HG02840 (cell line): ENCODE results near the gene LINGO1.

Experiments used
- ATAC-seq: cut with Tn5 transposase; IDR thresholded peaks from one replicate; pipeline ENCODE4 v1.9.1; 2021; ENCODE audit warnings: mild to moderate bottlenecking, moderate library complexity, moderate number of reproducible peaks; ENCODE audit not compliant: unreplicated experiment, low FRiP score

LINGO1 gene, protein sequence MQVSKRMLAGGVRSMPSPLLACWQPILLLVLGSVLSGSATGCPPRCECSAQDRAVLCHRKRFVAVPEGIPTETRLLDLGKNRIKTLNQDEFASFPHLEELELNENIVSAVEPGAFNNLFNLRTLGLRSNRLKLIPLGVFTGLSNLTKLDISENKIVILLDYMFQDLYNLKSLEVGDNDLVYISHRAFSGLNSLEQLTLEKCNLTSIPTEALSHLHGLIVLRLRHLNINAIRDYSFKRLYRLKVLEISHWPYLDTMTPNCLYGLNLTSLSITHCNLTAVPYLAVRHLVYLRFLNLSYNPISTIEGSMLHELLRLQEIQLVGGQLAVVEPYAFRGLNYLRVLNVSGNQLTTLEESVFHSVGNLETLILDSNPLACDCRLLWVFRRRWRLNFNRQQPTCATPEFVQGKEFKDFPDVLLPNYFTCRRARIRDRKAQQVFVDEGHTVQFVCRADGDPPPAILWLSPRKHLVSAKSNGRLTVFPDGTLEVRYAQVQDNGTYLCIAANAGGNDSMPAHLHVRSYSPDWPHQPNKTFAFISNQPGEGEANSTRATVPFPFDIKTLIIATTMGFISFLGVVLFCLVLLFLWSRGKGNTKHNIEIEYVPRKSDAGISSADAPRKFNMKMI

DNA sequence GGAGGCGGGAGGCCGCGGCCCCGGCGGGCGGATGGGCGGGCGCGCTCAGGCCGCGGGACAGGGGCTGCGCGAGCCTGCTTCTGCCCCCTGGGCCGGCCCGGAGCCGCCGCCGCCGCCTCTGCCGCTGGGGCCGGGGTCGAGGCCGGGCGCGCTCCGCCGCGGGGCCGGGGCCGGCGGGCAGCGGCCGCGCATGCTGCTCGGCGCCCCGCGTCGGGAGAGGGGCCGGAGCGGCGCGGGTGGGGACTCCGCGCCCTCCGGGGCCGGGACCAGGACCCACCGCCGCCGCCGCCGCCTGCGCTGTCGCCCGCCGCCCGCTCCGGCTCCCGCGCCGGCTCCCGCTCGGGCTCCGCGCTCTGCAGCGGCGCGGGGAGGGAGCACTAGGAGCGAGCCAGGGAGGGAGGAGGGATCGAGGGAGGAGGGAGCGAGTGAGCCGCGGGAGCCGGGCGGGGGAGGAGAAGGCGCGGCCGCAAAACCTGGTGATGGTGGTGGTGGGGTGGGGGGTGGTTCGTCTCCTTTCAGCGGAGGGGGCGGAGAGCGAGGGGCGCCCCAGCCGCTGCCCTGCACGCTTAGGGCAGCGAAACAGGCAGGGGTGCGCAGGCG, at the start of gene LINGO1:
Gene LINGO1 (minus strand): TSS at position 379 of the 600 bp plus-strand sequence. CDS start 597 bp downstream, outside the sequence.
- ATAC-seq: no peak

DNA sequence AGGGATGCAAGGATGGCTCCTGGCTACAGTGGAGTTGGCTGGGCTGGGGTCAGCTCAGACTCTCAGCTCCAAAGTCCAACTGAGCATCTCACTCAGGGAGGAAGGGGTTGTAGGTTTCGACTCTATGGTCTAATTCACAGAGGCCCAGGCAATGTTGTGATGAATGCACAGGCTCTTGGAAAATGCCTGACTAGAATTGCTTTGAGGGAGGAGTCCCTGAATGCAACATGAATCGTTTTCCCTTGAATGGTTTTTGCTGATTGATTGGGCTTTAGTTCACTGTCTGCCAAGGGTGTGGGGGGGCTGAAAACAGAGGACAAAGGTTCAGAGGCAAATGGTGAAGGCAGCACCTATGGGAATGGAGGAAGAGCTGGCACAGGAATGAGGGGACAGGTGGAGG, 48.6 kb upstream of the LINGO1 start:
- ATAC-seq: no peak

DNA sequence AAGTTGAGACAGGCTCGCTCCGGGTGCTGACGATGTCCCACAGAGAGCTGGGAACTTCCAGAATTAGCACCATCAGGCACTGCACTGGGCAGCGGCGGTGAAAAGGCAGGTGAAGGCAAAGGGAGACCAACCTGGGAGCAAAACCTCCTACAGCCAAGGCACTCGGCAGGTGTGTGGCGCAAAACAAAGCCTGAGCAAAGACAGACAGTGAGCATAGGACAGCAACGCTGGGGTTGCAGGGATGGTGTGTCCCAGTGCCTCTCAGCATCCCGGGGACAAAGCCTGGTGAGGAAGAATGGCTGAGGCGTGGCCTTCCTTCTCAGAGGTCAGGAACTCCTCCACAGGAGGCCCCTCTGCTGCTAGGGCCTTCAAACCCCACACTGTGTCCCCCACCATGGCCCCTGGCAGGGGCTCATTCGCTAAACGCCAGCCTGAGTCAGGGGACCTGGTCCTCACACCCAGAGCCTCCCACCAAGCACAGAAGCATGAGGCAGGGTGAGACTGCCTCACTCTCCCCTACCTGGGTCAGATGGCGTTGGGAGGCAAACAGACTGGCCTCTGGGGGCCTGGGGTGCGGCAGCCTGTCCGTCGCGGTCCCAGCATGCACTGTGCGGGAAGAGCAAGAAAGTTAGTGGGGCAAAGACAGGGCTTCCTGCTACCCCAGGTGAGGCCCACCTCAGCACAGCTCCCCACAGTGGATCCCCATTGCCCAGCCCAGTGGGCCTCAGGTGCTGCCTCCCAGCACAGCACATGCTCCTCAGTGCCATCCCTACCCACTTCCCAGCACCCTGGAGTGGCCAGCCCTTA, 44.1 kb upstream of the LINGO1 start:
- ATAC-seq: no peak

DNA sequence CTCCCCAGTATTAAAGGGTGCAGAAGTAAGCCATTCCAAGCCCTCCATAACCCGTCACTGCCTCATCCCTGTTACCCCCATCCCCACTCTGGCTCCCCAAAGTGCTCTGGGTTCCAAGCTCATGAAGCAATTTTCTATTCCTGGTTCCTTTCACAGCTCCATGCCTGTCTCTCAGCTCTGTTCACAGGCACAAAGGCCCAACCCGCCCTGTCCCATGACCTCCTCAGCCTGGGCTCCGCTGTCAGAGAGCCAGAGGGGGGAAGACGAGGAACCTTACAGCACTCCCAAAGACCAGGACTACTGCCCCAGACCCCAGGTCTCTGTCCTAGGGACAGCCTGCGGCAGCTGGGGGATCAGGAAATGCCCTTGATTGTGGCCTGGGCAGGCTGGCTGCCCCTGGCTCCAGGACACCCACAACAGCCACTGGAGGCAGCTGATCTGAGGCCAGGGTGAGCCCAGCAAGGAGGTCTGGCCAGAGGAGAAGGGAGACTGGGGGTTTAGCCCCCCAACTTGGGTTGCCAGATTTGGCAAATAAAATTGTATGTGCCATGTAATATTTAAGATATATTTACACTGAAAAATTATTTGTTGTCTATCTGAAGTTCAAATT, 43.2 kb upstream of the LINGO1 start:
- no peak for ATAC-seq

DNA sequence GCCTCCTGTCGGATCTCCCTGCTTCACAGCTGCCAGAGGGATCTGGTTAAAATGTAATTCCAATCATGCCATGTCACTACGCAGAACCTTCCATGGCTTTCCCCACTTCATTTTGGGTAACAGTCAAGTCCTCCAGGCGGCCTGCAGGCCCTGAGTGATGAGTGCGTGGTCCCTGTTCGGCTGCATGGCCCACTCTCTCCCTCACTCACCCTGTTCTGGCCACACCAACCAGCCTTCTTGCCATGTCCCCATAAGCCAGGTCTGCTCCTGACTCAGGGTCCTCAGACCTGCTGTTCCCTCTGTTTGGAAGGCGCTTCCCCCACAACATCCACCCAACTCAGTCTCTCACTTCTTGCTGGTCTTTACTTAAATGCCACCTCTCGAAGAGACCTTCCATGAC, 41.6 kb upstream of the LINGO1 start:
- ATAC-seq: no peak

DNA sequence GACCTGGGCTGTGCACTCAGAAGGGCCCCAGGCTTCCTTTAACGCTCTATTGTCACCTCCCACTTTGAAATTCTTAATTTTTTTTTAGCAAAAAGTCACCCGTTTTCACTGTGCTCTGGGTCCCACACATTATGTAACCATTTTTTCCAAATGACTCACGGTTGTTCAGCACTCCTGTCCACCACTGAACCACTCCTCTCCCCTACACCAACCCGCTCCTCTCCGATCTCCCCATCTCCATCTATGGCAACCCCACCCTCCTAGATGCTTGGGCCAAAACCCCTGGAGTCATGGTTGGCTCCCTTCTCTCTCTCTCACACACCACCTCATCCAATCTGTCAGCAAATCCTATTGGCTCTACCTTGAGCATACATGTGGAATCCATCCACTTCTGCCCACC, 41.2 kb upstream of the LINGO1 start:
- no peak for ATAC-seq

DNA sequence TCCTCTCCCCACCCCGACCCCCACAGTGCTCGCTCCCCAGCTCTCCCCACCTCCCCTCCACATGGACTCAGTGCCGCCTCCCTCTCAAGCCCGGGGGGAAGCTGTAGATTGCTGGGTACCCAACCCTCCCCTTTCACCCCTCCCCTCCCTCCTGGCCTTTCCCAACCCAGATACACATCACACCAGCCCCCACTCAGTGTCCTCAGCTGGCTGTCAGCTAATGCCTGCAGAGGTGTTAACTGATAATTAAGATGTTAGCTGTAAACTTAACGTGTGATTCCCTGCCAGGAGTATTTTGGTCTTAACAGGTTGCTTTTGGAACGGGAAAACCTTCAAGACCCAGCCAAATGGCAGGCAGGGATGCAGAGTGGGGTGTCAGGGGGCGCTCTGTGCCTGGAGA, 39.4 kb upstream of the LINGO1 start:
- ATAC-seq: no peak

DNA sequence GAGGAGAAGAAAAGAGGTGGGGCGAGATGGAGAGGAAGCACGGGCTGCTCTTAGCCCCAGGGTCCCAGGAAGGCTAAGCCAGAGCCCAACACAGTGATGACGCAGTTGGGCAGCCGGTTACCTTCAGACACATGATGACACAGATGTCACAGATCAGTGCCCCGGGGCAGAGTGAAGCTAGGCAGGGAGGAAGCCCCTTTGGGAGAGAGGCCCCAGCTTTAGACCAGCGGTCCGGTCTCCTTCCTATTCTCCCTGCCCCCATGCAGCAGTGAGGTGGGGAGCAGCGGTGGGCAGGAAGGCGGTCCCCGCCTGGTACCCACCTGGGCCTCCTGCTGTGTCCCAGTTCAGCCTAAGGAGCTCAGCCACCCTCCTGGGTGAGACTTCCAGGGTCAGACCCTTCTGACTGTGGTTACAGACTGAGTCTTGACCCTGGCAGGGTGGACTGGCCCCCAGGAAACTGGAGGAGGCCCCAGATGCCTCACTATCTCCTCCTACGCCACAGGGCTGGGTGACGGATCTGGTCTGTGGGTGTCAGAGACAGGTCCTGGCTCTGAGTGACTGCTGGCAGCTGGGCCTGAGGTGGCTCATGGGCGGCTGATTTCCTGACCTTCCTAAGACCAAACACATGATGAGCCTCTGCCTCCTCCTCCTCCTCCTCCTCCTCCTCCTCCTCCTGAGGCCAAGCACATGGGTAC, 38.8 kb upstream of the LINGO1 start:
- ATAC-seq: no peak

DNA sequence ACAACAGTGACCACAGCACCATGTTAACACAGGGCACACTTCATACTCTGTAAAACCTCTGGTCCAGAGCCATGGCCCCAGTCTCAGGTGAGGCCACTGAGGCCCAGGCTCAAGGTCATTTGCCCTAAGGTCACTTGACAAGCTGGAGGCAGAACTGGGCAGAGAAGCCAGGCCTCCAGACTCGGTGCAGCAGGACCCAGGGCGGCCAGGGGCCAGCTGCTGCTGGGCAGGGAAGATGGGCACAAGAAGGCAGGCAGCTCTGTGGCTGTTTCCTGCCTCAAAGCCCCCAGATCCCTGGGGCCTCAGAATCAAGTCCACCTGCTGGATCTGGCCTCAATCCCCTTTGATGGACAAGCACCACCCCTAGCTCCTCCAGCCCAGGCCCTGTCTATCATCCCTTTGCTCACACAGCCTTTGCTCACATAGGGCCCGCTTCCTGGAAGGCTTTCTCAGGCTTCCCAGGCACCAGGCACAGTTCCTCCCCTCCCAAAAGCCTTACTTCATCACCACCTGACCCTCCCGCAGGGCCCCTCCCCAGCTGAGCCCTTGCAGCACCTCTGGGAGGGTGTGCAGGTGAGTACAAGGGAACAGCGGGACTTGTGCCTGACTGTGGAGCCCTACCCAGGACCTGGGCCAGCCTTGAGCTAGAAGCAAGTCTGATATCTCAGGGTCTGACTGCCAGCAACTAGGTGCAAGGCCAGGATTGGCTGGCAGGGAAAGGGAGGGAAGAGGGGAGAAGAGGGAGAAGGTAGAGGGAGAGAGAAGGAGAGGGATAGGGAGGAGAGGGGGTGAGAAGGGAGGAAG, 38.0 kb upstream of the LINGO1 start:
- ATAC-seq: no peak

DNA sequence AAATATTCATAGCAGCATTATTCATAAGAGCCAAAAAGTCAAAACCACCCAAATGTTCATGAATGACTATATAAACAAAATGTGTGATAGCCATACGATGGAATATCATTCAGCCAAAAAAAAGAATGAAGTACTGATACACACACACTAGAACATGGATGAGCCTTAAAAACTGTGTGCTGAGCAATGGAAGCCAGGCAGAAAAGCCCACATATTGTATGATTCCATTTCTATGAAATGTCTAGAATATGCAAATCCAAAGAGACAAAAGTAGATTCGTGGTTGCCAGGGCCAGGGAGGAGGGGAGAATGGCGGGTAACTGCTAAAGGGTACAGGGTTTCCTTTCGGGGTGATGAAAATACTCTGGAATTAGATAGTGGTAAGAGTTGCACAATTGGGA, 37.2 kb upstream of the LINGO1 start:
- no peak for ATAC-seq

DNA sequence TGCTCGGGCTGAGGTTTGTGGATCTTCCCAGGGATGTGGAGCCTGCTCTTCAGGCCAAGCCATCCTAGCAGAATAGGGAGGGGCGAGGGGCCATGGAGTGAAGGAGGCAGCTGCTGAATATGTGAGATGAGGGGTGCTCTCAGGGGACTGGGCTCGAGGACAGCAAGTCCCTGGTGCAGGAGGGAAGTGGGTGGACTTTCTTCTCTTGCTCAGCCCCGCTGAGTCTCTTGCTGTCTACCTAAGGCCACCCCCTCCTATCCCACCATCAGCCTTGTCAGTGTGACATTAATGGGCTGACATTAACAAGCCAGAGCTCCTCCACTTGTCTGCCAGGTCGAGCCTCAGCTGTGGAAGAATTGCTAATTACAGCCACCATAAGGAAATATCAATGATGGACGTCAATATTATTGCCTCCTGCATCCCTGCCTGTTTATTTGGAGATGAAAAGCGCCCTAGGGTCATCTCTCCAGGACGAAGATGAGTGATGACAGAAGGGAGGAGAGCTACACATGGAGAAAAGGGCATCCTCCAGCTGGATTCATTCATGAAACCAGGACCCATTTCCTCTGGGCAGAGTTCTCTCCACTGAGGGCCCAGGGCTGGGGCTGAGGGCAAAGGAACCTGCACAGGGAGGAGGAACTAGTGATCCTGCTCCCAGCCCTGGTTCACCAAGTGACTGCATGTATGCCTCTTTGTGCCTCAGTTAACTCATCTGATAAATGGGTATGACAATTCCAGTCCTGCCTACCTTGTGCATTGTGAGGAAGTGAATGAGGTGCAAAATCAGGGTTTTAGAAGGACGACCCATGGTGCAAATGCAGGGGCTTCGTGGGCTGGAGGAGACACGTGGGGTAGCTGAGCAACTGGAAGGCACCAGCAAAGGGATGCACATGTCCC, 34.9 kb upstream of the LINGO1 start:
- ATAC-seq: no peak

DNA sequence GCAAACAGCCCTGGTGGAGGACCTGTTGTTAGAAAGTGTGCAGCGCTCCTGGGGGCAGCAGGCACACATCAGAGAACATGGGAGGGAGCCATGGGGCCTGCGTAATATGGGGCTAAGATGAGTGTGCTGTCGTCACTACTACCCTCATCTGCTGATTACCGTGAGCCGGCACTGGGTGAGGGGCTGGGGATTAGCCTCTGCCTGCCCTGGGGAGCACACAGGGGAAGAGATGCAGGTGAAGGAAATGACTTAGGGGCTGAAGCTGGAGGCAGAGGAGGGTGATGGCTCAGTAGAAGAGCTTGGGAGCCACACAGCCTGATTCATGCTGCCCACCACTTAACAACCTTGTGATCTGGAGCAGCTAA, 33.6 kb upstream of the LINGO1 start:
- ATAC-seq: no peak

DNA sequence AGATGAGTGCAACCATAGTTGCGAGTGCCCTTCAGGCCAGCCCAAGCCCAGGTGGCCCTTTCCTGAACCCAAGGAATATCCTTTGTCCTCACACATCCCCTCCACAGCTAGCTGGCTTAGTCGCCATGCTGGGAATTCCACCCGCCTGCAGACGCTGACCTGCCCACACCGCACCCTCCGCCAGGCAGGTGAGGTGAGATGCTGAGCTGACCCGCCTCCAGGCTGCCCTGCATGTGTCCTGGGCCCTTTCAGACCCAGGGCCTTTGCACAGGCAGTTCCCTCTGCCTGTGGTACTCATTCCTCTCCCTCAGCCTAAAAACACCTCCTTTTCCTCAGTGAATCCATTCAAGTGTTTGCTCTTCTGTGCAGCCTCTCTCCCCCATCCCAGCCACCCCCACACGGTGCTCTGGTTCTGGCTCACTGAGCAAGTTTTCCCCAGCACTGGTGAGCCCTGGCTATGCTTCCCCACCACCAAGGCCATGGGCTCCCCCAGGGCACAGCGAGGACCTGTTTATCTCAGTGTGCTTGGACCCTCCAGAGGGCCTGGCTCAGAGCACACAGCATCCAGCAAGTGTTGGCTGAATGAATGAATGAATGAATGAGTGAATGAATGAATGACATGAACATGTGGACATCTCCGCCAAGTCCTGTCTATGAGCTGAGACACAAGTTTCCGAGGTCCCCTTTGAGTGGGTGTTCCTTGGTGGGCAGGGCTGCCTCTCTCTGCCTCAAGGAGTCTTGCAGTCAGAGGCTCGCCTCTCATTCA, 33.0 kb upstream of the LINGO1 start:
- no peak for ATAC-seq

DNA sequence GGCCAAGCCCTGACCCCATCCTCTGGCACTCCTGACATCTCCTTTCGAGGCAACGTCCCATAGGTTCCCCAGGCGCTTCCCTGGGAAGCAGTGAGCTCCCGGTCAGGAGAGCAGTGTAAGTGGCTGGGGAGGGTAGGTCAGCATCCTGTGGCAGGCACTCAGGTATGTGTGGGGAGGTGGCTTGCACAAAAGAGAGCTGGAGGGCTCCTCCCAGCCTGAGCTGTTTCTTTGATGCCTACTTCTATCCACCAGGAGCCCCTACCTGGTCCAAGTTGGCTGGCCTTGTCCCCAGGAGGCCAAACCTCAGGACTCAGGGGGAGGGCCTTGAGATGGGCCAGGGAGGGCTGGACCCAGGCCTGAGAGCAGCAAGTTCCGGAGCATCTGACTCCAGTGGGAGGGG, 31.7 kb upstream of the LINGO1 start:
- no peak for ATAC-seq

DNA sequence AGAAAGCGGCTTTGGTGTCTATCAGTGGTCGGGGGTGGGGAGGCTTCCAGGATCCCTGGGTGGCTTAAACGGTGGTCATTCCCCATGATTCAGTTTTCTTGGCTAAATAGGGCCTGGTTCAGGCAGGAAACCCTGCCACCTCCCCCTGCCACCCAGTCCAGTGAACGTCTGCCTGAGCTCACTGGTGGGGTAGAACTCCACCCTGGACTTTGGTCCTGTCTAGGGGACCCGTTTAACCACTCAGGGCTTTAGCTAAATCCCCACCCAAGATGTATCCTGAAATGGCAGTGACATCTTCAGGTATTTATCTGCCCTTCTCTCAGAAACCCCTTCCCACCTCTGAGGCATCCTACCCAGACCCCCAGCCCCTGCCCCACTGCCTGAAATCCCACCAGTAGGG, 30.5 kb upstream of the LINGO1 start:
- ATAC-seq: no peak

DNA sequence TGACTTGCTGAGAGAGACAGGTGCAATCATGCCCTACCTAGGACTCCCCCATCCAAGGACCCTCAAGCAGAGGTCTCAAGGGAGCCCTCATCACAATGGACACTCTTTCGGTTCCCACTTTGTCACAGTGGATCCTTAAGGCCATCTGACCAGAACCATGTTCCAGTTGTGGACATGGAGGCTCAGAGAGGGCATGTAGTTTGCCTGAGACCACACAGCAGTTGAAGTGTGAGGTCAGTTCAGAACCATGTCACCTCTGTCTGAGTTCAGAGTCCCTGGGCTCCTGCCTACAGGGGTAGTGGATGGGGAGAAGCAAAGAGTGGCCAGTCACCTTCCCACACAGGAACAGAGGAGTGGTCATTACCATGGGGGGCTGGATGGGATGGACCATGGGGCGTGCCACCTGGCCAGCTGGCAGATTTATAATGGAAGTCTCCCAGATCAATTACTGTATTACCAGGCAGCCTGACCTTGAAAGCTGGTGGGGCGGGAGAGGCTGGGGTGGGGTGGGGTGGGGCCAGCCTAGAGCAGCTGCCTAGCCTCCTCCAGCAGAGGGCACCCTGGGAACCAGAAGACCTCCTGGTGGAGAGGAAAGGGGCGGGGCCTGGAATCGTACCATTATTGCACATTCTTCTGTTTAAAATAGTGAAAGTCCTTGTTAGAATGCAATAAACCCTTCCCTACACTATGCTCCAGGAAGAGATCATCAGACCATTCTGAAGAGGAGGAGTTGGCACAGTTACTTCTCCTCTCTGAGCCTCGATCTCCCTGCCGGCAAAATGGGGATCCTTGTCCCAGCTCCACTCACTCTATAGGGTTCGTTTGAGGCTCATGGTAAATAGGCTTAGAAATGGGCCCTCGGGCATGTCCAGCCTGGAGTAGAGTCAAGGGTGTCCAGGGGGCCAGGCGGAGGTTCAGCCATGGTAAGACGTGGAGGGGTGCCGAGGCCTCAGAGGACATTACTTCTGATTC, 26.9 kb upstream of the LINGO1 start:
- no peak for ATAC-seq
